Lung (tissue), 12 donors: ENCODE measurements around the gene YIPF4. TPM values are rescaled to one million over a fixed set of nuclear protein-coding genes. Genes with fewer than 3 reads are reported as not detected.

Experiments used
- ATAC-seq: fragments of 200-7000 bp; cut with Tn5 transposase; one replicate; pipeline ENCODE4 v1.9.1; 2020; ENCODE audit warnings: moderate number of reproducible peaks; ENCODE audit not compliant: insufficient read depth, low FRiP score
- DNase-seq, 3 donors: peaks; one replicate each; pipeline ENCODE4 v3.0.0-alpha.2; 2013 to 2017
- H3K27ac ChIP-seq, 2 donors: one replicate each; pipeline ENCODE4 v1.5.1; 2013; ENCODE audit warnings: mild to moderate bottlenecking in 2 of 2, moderate library complexity in 2 of 2, control low read depth in 1 of 2, inconsistent platforms in 1 of 2, low read depth in 1 of 2, low read length in 1 of 2
- H3K27me3 ChIP-seq, 3 donors: one replicate each; pipeline ENCODE4 v1.5.1; 2013; ENCODE audit warnings: low read length in 2 of 3; ENCODE audit not compliant: control insufficient read depth in 3 of 3, insufficient read depth in 3 of 3
- H3K36me3 ChIP-seq, 4 donors: one replicate each; pipeline ENCODE4 v1.5.1; 2013; ENCODE audit warnings: low read length in 4 of 4, mild to moderate bottlenecking in 1 of 4, moderate library complexity in 1 of 4; ENCODE audit not compliant: control insufficient read depth in 4 of 4, insufficient read depth in 4 of 4
- H3K4me1 ChIP-seq, 5 donors: one replicate each; pipeline ENCODE4 v1.5.1; 2013; ENCODE audit warnings: low read length in 5 of 5, mild to moderate bottlenecking in 2 of 5, moderate library complexity in 1 of 5; ENCODE audit not compliant: control insufficient read depth in 5 of 5, insufficient read depth in 5 of 5
- H3K4me3 ChIP-seq: one replicate; pipeline ENCODE4 v1.5.1; 2013; ENCODE audit warnings: mild to moderate bottlenecking, control low read depth, moderate library complexity
- H3K9ac ChIP-seq, 2 donors: one replicate each; pipeline ENCODE4 v1.5.1; 2013; ENCODE audit warnings: low read length in 2 of 2, control low read depth in 1 of 2; ENCODE audit not compliant: insufficient read depth in 1 of 2
- H3K9me3 ChIP-seq, 4 donors: one replicate each; pipeline ENCODE4 v1.5.1; 2013; ENCODE audit warnings: low read length in 3 of 4, mild to moderate bottlenecking in 1 of 4, moderate library complexity in 1 of 4; ENCODE audit not compliant: control insufficient read depth in 4 of 4, insufficient read depth in 3 of 4
- WGBS, 2 donors: extraction: QIAGEN DNeasy Blood & Tissue Kit; methylation state at CpG; one replicate each; pipeline ENCODE4 v1.1.7; 2013; 5-methylcytosine and 5-hydroxymethylcytosine counted together
- polyA plus RNA-seq, 2 donors: library from polyadenylated mRNA; stranded (reverse); fragments of 200-250 nt; gene quantifications; one replicate each; pipeline ENCODE4 v1.2.1, GENCODE V29; 2013
- total RNA-seq, 2 donors: library from RNA; depleted of rRNA in 1 of 2; stranded (reverse); fragments of >200 nt in 1 of 2; gene quantifications; one replicate each; pipeline ENCODE4 v1.2.1, GENCODE V29; 2014 to 2021
- TF ChIP-seq, protein P1 (sequence below): IDR thresholded peaks from 2 replicates; pipeline ENCODE4 v1.5.1; 2012; ENCODE audit warnings: mild to moderate bottlenecking; ENCODE audit errors: control extremely low read depth, extremely low read depth
- donor health status: control.
- donor health status: control.
- donor health status: Bipolar disorder and iron deficiency.
- donor health status: healthy.
- donor health status: DM: yes; HTN: yes; CAD: no.

The YIPF4 gene
- total and polyA plus RNA-seq, 4 donors: 14.2 to 48.5 (median 24.5) TPM

GRCh38 chr2:32264422-32265105, 13.1 kb upstream of the YIPF4 start, which contains the start of gene NLRC4:
Gene NLRC4, minus strand, starts transcription at chr2:32264886. Its CDS starts 8,111 bp downstream, at chr2:32256775.
- Histone ChIP-seq H3K4me1 (no peaks in the 10 kb centered on the region), H3K9ac (no peak within 1 kb of the TSS), H3K9me3 (no peaks in the 10 kb centered on the region), H3K4me3 (no peak within 1 kb of the TSS), H3K36me3 (no peaks in the 10 kb centered on the region), H3K27me3 (no peaks in the 10 kb centered on the region), H3K27ac (peak within 1 kb of the TSS; percentile 57 to 77)
- TF ChIP-seq, protein P1, sequence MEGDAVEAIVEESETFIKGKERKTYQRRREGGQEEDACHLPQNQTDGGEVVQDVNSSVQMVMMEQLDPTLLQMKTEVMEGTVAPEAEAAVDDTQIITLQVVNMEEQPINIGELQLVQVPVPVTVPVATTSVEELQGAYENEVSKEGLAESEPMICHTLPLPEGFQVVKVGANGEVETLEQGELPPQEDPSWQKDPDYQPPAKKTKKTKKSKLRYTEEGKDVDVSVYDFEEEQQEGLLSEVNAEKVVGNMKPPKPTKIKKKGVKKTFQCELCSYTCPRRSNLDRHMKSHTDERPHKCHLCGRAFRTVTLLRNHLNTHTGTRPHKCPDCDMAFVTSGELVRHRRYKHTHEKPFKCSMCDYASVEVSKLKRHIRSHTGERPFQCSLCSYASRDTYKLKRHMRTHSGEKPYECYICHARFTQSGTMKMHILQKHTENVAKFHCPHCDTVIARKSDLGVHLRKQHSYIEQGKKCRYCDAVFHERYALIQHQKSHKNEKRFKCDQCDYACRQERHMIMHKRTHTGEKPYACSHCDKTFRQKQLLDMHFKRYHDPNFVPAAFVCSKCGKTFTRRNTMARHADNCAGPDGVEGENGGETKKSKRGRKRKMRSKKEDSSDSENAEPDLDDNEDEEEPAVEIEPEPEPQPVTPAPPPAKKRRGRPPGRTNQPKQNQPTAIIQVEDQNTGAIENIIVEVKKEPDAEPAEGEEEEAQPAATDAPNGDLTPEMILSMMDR: no peak
- WGBS, 2 donors: 42 to 61% methylated on average over 7 of the region's 7 CpGs
- ATAC-seq (peak; percentile 78), DNase-seq (no peak)

DNA sequence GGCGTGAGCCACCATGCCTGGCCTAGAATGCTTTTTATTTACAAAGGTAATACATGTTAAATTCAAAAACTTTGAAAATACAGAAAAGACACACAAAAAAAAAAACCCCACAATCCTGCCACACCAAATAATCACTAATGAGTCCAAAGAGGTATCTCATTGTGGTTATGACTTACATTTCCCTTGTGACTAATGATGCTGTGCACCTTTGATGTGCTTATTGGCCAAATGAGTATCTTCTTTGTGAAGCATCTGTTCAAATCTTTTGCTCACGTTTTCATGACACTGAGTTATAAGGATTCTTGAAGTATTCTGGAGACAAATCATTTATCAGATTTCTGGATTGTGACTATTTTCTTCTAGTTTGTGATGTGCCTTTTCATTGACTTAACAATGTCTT, 6.6 kb upstream of the YIPF4 start:
- Histone ChIP-seq H3K9me3 (no peaks in the 10 kb centered on the region), H3K36me3 (no peaks in the 10 kb centered on the region), H3K4me3 (no peak overlapping the region), H3K27me3 (no peaks in the 10 kb centered on the region), H3K9ac (no peak overlapping the region), H3K27ac (no peak overlapping the region), H3K4me1 (no peaks in the 10 kb centered on the region)
- ATAC-seq (no peak), DNase-seq (no peak)
- 69 to 85% methylated on average over 2 of the region's 2 CpGs for WGBS, 2 donors
- TF ChIP-seq, protein P1: no peak

GRCh38 chr2:32272279-32272678, 5.4 kb upstream of the YIPF4 start:
- ATAC-seq (no peak), DNase-seq (no peak)
- Histone ChIP-seq H3K4me1 (peaks cover 0 to 4% (median 0%) of the 10 kb centered on the region in 5 donors), H3K27ac (no peak overlapping the region), H3K36me3 (no peaks in the 10 kb centered on the region), H3K9ac (no peak overlapping the region), H3K9me3 (no peaks in the 10 kb centered on the region), H3K4me3 (no peak overlapping the region), H3K27me3 (no peaks in the 10 kb centered on the region)
- TF ChIP-seq, protein P1: no peak
- WGBS, 2 donors: 47 to 49% methylated on average over 3 of the region's 3 CpGs
